ENCODE data around the gene EPB41L2.
A peak's percentile ranks its signal among the peaks of the same experiment; 100 is the strongest.
"Not testable (repeated sequence)": the region's sequence is repeated elsewhere in the genome, so short reads cannot be mapped to it uniquely, and the experiment has no call there.

EPB41L2 gene

GRCh38 chr6:131063028-131063763, at the start of gene EPB41L2:
Gene EPB41L2 (minus strand): TSS chr6:131063245. CDS start chr6:130956485, 106,760 bp downstream.
- peak; percentile 76 for DNase-seq

GRCh38 chr6:131112249-131112648, 49.2 kb upstream of the EPB41L2 start:
- no peak for DNase-seq

GRCh38 chr6:131107151-131107550, 44.1 kb upstream of the EPB41L2 start:
- DNase-seq = no peak

- no peak for DNase-seq
Observed at GRCh38 chr6:131103901-131104300, 40.9 kb upstream of the EPB41L2 start.

DNA sequence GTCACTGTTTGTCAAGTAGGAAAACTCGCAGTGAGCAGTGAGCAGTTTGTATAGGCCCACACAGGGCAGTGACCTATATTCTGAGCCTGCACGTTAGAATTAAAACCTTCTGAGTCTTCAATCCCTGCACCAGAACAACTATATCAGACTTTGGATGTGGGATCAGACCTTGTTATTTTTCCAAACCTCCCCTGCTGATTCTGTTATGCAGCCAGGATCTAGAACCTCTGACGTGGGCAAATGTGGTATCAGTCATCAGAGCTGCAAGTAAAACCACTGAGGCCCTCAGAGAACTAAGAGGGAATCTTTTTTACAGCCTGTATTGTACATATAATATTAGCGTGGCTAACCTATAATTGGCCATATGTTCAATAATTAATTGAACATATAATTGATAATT, 40.3 kb upstream of the EPB41L2 start:
- no peak for DNase-seq

DNA sequence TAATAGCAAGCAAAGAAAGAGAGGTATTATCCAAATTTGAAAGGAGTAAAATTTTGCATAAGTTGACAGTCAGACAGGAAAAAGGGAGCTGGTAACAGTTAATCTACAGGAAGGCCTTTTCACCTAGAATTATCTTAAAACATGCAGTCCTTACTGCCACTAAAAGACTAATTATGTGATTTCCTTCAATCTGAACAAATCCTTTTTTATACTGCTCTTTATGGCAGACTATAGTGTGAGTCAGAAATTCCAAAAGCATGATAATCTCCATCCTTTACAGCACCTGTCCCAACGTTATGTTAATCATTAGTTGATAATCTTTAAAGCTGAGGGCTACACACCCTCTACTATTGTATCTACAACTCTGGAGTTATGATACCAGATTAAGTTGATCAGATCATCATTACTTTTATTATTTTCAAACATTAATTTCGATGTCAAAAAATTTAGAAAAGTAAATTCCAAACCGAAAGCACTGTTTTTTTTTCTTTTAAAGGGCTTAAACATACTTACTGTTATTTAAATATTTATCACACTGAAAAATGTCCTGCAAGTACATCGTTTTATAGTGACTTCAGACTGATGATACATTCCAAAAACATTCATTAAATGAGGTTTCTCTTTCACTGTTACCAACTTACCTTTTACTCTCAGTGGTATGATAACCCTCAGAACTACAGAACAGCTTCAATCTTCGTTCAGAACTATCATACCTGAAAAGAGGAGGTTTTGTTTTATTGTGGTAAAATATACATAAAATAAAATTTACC, 39.1 kb upstream of the EPB41L2 start:
- DNase-seq = no peak

DNA sequence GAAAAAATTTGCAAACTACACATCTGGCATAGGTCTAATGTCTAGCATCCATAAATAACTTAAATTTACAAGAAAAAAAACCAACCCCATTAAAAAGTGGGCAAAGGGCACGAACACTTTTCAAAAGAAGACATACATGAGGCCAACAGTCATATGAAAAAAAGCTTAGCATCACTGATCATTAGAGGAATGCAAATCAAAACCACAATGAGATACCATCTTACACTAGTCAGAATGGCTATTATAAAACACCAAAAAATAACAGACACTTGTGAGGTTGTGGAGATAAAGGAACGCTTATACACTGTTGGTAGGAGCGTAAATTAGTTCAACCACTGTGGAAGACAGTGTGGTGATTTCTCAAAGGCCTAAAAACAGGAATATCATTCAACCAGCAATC, 33.7 kb upstream of the EPB41L2 start:
- DNase-seq = no peak

GRCh38 chr6:131093334-131093733, 30.3 kb upstream of the EPB41L2 start:
- DNase-seq = no peak

DNA sequence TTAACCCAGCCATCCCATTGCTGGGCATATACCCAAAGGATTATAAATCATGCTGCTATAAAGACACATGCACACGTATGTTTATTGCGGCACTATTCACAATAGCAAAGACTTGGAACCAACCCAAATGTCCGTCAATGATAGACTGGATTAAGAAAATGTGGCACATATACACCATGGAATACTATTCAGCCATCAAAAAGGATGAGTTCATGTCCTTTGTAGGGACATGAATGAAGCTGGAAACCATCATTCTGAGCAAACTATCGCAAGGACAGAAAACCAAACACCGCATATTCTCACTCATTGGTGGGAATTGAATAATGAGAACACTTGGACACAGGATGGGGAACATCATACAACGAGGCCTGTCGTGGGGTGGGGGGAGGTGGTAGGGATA, 28.9 kb upstream of the EPB41L2 start:
- not testable (repeated sequence) for DNase-seq

DNA sequence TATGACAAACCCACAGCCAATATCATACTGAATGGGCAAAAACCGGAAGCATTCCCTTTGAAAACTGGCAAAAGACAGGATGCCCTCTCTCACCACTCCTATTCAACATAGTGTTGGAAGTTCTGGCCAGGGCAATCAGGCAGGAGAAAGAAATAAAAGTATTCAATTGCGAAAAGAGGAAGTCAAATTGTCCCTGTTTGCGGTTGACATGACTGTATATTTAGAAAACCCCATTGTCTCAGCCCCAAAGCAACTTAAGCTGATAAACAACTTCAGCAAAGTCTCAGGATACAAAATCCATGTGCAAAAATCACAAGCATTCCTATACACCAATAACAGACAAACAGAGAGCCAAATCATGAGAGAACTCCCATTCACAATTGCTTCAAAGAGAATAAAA, 27.3 kb upstream of the EPB41L2 start:
- DNase-seq = not testable (repeated sequence)

DNA sequence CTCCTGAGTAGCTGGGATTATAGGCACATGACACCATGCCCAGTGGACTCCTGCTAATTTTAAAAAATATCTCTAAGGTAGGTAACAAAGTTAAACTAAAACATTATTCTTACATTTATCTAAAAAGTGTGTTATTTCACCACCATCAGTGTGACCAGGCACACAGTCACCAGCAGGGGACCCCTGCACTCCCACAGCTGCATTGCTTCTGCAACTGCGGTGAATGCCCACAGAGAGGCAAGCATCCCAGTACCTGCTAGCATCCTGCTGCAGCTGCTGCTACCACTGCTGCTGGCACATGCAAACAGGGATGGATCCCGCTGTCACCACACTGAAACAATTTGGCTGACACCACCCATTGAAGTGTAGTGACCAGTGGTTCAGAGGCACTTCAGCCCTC, 21.9 kb upstream of the EPB41L2 start:
- DNase-seq = no peak

DNA sequence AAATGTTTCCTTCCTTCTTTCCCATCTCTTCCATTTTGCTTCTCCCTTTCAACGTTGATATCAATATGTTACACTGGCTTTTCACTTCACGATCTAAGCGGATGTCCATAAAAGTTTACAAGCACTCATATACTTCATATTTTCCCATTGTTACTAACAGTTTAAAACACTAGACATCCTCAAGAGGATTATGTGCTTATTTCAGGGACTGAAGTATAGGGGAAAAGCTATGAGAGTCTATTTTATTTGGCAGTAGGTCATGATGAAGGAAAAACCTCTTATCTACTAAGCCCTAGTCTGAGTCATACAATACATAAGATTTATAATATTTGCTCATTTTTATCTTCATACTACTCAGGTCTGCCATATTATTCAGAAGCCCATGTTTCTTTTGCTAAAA, 20.6 kb upstream of the EPB41L2 start:
- no peak for DNase-seq

DNA sequence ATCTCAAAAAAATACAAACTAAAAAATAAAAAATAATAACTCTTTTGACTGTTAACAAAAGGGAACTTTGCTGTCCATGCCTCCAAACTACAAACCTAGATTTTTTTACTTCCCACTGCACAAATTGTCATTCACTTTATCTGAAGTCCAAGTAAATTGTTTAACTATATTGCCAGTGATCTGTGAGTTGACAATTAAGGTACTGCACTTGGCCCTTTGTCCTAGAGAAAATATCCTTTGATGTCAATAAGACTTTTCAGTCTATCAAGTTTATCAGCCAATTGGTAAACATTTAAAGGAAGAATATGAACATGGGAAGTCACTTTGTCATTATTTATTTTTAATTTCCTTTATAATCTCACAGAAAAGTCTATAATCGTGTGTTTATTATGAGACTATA, 19.3 kb upstream of the EPB41L2 start:
- DNase-seq = no peak

GRCh38 chr6:131080084-131080483, 17.0 kb upstream of the EPB41L2 start:
- no peak for DNase-seq

DNA sequence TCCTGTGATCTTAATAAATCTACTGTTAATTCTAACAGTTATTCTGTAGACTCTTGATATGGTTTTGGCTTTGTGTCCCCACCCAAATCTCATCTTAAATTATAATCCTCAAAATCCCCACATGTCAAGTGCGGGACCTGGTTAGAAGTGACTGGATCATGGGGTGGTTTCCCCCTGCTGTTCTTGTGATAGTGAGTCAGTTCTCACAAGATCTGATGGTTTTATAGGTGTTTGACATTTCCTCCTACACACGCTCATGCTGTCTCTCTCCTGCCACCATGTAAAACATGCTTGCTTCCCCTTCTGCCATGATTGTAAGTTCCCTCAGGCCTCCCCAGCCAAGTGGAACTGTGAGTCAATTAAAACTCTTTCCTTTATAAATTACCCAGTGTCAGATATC, 10.5 kb upstream of the EPB41L2 start:
- DNase-seq = no peak

DNA sequence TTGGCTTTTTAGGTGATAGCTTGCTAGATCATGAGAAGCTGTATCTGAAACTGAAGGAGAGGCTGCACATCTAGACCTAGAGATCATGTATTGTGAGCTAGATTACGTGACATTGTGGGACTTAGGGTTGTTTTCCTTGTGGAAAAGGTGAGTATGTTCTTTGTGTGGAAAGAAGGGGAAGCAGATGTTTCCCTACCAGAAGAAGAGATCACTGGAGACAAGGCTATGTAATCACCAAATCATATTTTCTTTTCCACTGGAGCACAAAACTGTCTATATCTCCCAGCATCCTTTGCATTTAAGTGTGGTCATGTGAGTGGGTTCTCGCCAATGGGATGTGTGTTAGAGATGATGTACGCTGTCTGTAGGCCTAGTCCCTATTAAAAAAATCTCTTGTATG, 7.0 kb upstream of the EPB41L2 start:
- DNase-seq = no peak

DNA sequence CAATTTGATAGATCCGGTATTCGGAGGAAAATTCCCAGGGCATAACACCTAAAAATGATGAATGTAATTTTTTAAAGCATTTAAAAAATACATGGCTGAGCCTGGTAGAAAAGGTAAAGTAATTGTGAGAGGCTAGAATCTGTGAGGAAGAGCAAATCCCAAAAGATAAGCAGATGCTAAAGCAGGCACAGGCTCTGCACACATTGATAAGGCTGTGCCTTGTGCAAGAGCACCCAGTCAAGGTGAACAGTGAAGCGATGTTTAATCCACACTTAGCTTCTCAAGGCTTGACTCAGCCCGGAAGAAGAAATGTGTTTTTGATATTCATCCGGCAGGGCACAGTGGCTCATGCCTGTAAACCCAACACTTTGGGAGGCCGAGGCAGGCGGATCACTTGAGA, 5.1 kb upstream of the EPB41L2 start:
- peak; percentile 62 for DNase-seq

GRCh38 chr6:131067521-131067920, 4.5 kb upstream of the EPB41L2 start:
- no peak for DNase-seq

DNA sequence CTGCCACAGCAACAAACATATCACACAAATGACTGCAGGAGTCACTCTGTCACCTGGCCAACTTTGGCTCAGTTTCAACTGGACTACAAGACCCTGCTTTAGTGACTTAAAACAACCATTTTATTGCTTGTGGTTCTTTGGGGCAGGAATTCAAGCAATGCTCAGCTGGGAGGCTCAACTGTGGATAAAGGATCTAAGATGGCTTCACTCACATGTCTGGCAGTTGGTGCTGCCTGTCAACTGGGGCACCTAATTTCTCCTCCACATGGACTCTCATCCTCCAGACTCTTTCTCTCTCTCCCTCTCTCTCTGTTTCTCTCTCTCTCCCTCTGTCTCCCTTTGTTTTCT, 2.8 kb upstream of the EPB41L2 start:
- DNase-seq = no peak

GRCh38 chr6:131065112-131065823, 2.2 kb upstream of the EPB41L2 start:
- peak; percentile 90 for DNase-seq

DNA sequence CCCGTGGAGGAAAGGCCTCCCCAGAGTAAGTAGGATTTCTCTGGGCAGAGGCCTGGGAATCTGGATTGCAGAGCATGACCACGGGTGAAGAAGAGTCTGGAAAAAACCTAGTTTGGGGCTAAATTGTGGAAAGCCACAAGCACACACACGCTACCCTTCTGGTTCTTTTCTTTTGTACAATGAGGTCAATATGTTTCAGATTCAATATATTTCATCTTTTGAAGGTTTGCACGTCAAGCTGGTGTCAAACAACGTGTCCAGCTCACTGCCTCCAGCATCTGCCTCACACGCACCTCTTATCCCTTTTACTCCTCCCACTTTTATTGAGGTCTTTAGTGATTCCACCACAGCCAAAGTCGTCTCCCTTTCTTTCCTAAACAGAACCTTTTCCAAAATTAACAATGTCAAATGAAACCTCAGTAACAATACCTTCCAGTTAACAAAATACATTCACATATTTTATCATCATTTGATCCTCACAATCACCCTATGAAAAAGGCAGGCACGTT, 773 bp upstream of the EPB41L2 start:
- DNase-seq = no peak

DNA sequence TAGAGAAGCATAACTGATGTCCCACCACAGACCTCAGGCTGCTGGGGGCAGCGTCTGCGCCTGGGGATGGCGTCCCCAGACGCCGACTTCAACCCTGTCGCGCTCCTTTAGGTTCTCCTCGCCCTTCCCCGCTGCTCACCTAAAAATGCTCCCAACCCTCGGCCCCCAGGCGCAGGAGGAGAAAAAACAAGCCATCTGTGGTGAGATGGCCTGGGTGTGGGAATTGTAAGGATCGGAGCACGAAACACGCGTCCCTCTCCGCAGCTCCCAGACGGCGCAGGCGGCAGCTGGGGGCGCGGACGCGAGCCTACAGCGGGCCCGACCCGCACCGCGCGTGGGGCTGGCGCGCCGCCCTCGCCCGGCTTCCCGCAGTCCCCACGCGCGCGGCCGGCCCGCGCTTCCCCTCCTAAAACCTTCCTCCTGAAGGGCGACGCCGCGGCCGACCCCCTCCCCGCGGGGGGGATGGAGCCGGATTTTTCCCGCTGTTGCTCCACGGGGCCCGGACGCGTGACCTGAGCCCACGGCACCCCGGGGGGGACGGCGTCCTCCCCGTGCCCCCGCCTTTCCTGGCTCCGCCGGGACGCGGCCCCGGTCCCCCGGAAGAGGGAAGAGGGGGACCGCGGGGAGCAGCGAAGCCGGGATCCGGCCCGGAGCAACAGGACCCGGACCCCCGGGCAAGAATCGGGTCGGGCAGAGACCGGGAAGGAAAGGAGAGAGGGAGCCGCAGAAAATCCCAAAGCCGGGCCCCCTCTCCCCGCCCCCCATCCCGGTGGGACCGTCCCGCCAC, 611 bp downstream of the EPB41L2 start:
- no peak for DNase-seq

DNA sequence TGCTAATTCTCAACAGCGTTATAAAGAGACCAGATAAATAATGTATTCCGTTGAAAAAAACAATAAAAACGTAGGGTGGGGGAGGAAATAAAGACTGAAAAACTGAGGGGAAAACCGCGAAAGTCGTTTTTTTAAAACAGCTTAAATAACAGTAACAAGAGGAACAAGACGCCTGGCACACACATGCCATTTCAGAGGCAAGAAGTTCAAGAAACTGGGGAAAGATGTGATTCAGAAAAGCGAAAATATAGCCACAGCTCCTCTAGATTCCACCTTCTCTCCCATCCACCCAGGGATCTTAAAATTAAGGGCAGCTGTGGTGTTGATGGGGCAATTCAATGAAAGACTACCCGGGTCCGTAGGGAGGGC, 1.3 kb downstream of the EPB41L2 start:
- DNase-seq = no peak

All from hematopoietic multipotent progenitor cell treated with erythropoietin and hydrocortisone succinate and interleukin-3 and kit ligand, for 8 days (in vitro differentiated cells).